Measurements from ENCODE around the gene CTNNA3. TPM values are rescaled to one million over a fixed set of nuclear protein-coding genes. Genes with fewer than 3 reads are reported as not detected.
"Not testable (repeated sequence)": the region's sequence is repeated elsewhere in the genome, so short reads cannot be mapped to it uniquely, and the experiment has no call there.

Gene CTNNA3
- total RNA-seq, 6 donors from 2014 or later, result 0.20 to 2.0 TPM; not detected in 4

DNA sequence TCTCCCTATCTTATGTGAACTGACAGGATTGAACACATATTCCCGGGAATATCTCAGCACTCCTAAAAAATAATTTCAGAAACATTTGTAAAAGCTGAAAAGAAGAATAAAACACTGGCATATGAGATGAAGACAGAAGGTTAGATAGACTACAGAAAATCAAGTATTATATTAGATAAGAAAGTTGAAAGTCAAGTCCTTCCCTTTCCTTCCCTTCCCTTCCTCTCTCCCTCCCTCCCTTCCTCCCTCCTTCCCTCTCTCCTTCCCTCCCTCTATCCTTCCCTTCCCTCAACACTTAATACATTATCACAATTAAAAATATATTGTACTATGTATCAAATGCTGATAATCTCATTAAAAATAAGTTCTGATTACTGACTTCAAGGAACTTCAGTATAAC, 122.5 kb downstream of the CTNNA3 start:
- no peak for TF ChIP-seq POLR2AphosphoS5 (IDR thresholded peaks at IDR 0.05)
- TF ChIP-seq CTCF (IDR thresholded peaks at IDR 0.05), result no peak
- TF ChIP-seq EP300 (IDR thresholded peaks at IDR 0.05), result no peak
- TF ChIP-seq POLR2A (IDR thresholded peaks at IDR 0.05), result no peak
- no peak overlapping the region for H3K27ac ChIP-seq
- ATAC-seq (ENCODE audit: low FRiP score in 2 of 2) (no peak), DNase-seq (no peak)
- no peak overlapping the region for H3K4me3 ChIP-seq
- H3K27me3 ChIP-seq, result no peaks in the 10 kb centered on the region
- no peaks in the 10 kb centered on the region for H3K36me3 ChIP-seq
- H3K9me3 ChIP-seq, result no peaks in the 10 kb centered on the region
- 81 to 90% methylated on average over 1 of the region's 1 CpG for WGBS, 2 donors
- no peaks in the 10 kb centered on the region for H3K4me1 ChIP-seq

DNA sequence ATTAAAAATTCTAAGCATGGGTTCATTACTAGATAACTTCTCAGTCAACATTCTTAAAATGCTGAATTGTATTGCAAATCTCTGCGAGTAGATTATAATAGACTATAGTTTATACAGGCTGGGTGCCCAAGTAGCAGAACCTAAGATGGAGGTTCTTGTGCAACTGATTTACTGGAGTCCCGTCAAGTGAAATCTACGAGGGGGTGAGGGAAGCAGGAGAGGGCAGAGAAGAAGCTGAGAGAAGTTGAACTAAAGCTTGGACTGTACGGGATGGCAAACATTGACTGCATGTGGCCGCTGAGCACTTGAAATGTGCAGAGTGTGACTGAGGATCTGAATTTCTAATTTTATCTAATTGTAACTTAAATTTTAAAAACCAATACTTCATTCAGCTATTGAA, 124.5 kb downstream of the CTNNA3 start:
- Histone ChIP-seq H3K4me1 (no peaks in the 10 kb centered on the region), H3K36me3 (no peaks in the 10 kb centered on the region), H3K27ac (no peak overlapping the region), H3K27me3 (no peaks in the 10 kb centered on the region), H3K9me3 (no peaks in the 10 kb centered on the region), H3K4me3 (no peak overlapping the region)
- no peak for TF ChIP-seq POLR2A (IDR thresholded peaks at IDR 0.05)
- TF ChIP-seq POLR2AphosphoS5 (IDR thresholded peaks at IDR 0.05), result no peak
- TF ChIP-seq EP300 (IDR thresholded peaks at IDR 0.05), result no peak
- TF ChIP-seq CTCF (IDR thresholded peaks at IDR 0.05), result no peak
- DNase-seq (peak in 1 of 2 donors; percentile 31), ATAC-seq (ENCODE audit: low FRiP score in 2 of 2) (no peak)
- 59 to 78% methylated on average over 5 of the region's 5 CpGs for WGBS, 2 donors

GRCh38 chr10:67558311-67558710, 137.7 kb downstream of the CTNNA3 start:
- not testable (repeated sequence) for H3K4me3 ChIP-seq; ATAC-seq (ENCODE audit: low FRiP score in 2 of 2); H3K27ac ChIP-seq; H3K4me1 ChIP-seq; H3K9me3 ChIP-seq; H3K36me3 ChIP-seq; H3K27me3 ChIP-seq
- peak in 1 of 2 donors; percentile 13 for DNase-seq
- WGBS, 2 donors, result 95 to 97% methylated on average over 14 of the region's 14 CpGs

DNA sequence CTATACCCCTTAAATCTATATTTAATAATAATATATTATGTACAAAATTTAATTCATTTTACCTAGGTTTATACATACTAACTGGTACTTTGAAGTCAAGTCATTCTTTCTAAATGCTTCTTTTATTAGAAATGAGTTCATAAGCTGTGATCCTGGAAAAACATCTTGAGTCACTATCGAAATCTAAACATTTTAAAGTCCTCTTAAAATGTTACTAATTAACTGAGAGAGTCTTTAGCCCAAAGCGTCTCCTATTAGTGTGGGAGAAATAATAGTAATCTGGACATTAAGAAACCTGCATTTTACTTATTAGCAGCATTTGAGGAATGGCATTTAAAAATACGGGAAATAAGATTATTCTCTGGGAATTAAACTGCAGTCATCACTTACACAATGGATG, 142.7 kb downstream of the CTNNA3 start:
- no peaks in the 10 kb centered on the region for H3K9me3 ChIP-seq
- no peak overlapping the region for H3K27ac ChIP-seq
- no peak overlapping the region for H3K4me3 ChIP-seq
- H3K27me3 ChIP-seq, result no peaks in the 10 kb centered on the region
- H3K4me1 ChIP-seq, result no peaks in the 10 kb centered on the region
- H3K36me3 ChIP-seq, result no peaks in the 10 kb centered on the region
- 55 to 73% methylated on average over 3 of the region's 3 CpGs for WGBS, 2 donors
- no peak for DNase-seq
- no peak for ATAC-seq (ENCODE audit: low FRiP score in 2 of 2)
- TF ChIP-seq EP300 (IDR thresholded peaks at IDR 0.05) (no peak), POLR2AphosphoS5 (IDR thresholded peaks at IDR 0.05) (no peak), CTCF (IDR thresholded peaks at IDR 0.05) (no peak), POLR2A (IDR thresholded peaks at IDR 0.05) (no peak)

GRCh38 chr10:67550838-67551402, 145.1 kb downstream of the CTNNA3 start:
- Histone ChIP-seq H3K36me3 (no peaks in the 10 kb centered on the region), H3K4me3 (no peak overlapping the region), H3K27me3 (no peaks in the 10 kb centered on the region), H3K27ac (no peak overlapping the region), H3K9me3 (no peaks in the 10 kb centered on the region), H3K4me1 (no peaks in the 10 kb centered on the region)
- TF ChIP-seq EP300 (IDR thresholded peaks at IDR 0.05) (no peak), CTCF (IDR thresholded peaks at IDR 0.05) (no peak), POLR2AphosphoS5 (IDR thresholded peaks at IDR 0.05) (no peak), POLR2A (IDR thresholded peaks at IDR 0.05) (no peak)
- WGBS, 2 donors, result 87 to 89% methylated on average over 16 of the region's 16 CpGs
- ATAC-seq (ENCODE audit: low FRiP score in 2 of 2) (no peak), DNase-seq (peak in 1 of 2 donors; percentile 1)

Data from upper lobe of left lung (tissue), 6 donors.